ENCODE results near the gene MYO18B. TPM values are rescaled to one million over a fixed set of nuclear protein-coding genes. Genes with fewer than 3 reads are reported as not detected.

The MYO18B gene
- total RNA-seq, 8 experiments from 2014 or later, result 0.09 to 0.91 (median 0.32) TPM

- no peak overlapping the region for H3K27ac ChIP-seq
- no peak overlapping the region for H3K4me3 ChIP-seq
- WGBS, 10 experiments, result 55 to 100% (median 91%) methylated on average over 1 to 5 of the region's 7 CpGs; no CpG with 5 or more reads in 1 of the 10 experiments
- in situ Hi-C loops (cut with MboI; ENCODE audit: low pct_unique_long_range_greater_than_20kb in 2 of 9, low sequenced_read_pairs in 9 of 9, unreplicated experiment in 9 of 9), result no loop called here
- ATAC-seq (replicated peaks in 6 of 8), result no peak
- no peaks in the 10 kb centered on the region for H3K4me1 ChIP-seq (replicated peaks in 1 of 2)
These were observed 3.5 kb downstream of the MYO18B start for GRCh38 chr22:25745341-25746011.

GRCh38 chr22:25746012-25746373, 4.0 kb downstream of the MYO18B start:
- ATAC-seq (replicated peaks in 6 of 8), result no peak
- H3K27ac ChIP-seq, result no peak overlapping the region
- 0 to 67% (median 25%) methylated on average over 1 of the region's 1 CpG; no CpG with 5 or more reads in 2 of the 10 experiments for WGBS, 10 experiments
- in situ Hi-C loops (cut with MboI; ENCODE audit: low pct_unique_long_range_greater_than_20kb in 2 of 9, low sequenced_read_pairs in 9 of 9, unreplicated experiment in 9 of 9), result no loop called here
- no peak overlapping the region for H3K4me3 ChIP-seq
- no peaks in the 10 kb centered on the region for H3K4me1 ChIP-seq (replicated peaks in 1 of 2)

GRCh38 chr22:25747245-25747944, 5.4 kb downstream of the MYO18B start:
- H3K4me3 ChIP-seq, result no peak overlapping the region
- in situ Hi-C loops (cut with MboI; ENCODE audit: low pct_unique_long_range_greater_than_20kb in 2 of 9, low sequenced_read_pairs in 9 of 9, unreplicated experiment in 9 of 9), result no loop called here
- peak; percentile 63 to 97 (median 94) for ATAC-seq (replicated peaks in 6 of 8)
- no peak overlapping the region for H3K27ac ChIP-seq
- WGBS, 10 experiments, result 0 to 100% (median 84%) methylated on average over 1 to 6 of the region's 8 CpGs; no CpG with 5 or more reads in 2 of the 10 experiments
- no peaks in the 10 kb centered on the region for H3K4me1 ChIP-seq (replicated peaks in 1 of 2)

- H3K4me3 ChIP-seq, result no peak overlapping the region
- no peak for ATAC-seq (replicated peaks in 6 of 8)
- 20 to 100% (median 80%) methylated on average over 1 to 5 of the region's 5 CpGs; no CpG with 5 or more reads in 2 of the 10 experiments for WGBS, 10 experiments
- H3K27ac ChIP-seq, result no peak overlapping the region
- no peaks in the 10 kb centered on the region for H3K4me1 ChIP-seq (replicated peaks in 1 of 2)
- in situ Hi-C loops (cut with MboI; ENCODE audit: low pct_unique_long_range_greater_than_20kb in 2 of 9, low sequenced_read_pairs in 9 of 9, unreplicated experiment in 9 of 9), result no loop called here
These were observed 6.2 kb downstream of the MYO18B start for GRCh38 chr22:25748140-25748539.

- no peak for ATAC-seq (replicated peaks in 6 of 8)
- 0 to 100% (median 60%) methylated on average over 1 to 2 of the region's 2 CpGs; no CpG with 5 or more reads in 3 of the 10 experiments for WGBS, 10 experiments
- Histone ChIP-seq H3K4me3 (no peak overlapping the region), H3K27ac (no peak overlapping the region), H3K4me1 (replicated peaks in 1 of 2) (no peaks in the 10 kb centered on the region)
- in situ Hi-C loops (cut with MboI; ENCODE audit: low pct_unique_long_range_greater_than_20kb in 2 of 9, low sequenced_read_pairs in 9 of 9, unreplicated experiment in 9 of 9), result no loop called here
These were observed 6.7 kb downstream of the MYO18B start for GRCh38 chr22:25748704-25749103.

GRCh38 chr22:25749420-25750169, 7.6 kb downstream of the MYO18B start:
- in situ Hi-C loops (cut with MboI; ENCODE audit: low pct_unique_long_range_greater_than_20kb in 2 of 9, low sequenced_read_pairs in 9 of 9, unreplicated experiment in 9 of 9), result loop anchor here in 3 of 9 experiments (25.0 kb wide), 3 partner anchors 287 to 588 kb away; partner anchors contain the start of gene CRYBB2 (in 2 of the 3)
- no peak overlapping the region for H3K4me3 ChIP-seq
- H3K27ac ChIP-seq, result no peak overlapping the region
- ATAC-seq (replicated peaks in 6 of 8), result peak in 1 of 8 experiments; percentile 3
- no peaks in the 10 kb centered on the region for H3K4me1 ChIP-seq (replicated peaks in 1 of 2)
- 20 to 100% (median 69%) methylated on average over 1 to 9 of the region's 10 CpGs; no CpG with 5 or more reads in 2 of the 10 experiments for WGBS, 10 experiments

GRCh38 chr22:25750569-25751173, 8.7 kb downstream of the MYO18B start:
- H3K4me1 ChIP-seq (replicated peaks in 1 of 2), result no peaks in the 10 kb centered on the region
- WGBS, 10 experiments, result 28 to 80% (median 60%) methylated on average over 1 to 6 of the region's 6 CpGs; no CpG with 5 or more reads in 3 of the 10 experiments
- H3K27ac ChIP-seq, result no peak overlapping the region
- in situ Hi-C loops (cut with MboI; ENCODE audit: low pct_unique_long_range_greater_than_20kb in 2 of 9, low sequenced_read_pairs in 9 of 9, unreplicated experiment in 9 of 9), result loop anchor here in 3 of 9 experiments (25.0 kb wide), 3 partner anchors 288 to 587 kb away; partner anchors contain the start of gene CRYBB2 (in 2 of the 3)
- no peak for ATAC-seq (replicated peaks in 6 of 8)
- H3K4me3 ChIP-seq, result no peak overlapping the region

GRCh38 chr22:25751174-25751581, 9.2 kb downstream of the MYO18B start:
- Histone ChIP-seq H3K4me1 (replicated peaks in 1 of 2) (no peaks in the 10 kb centered on the region), H3K4me3 (no peak overlapping the region), H3K27ac (no peak overlapping the region)
- WGBS, 10 experiments, result 40 to 63% (median 43%) methylated on average over 1 to 3 of the region's 4 CpGs; no CpG with 5 or more reads in 7 of the 10 experiments
- in situ Hi-C loops (cut with MboI; ENCODE audit: low pct_unique_long_range_greater_than_20kb in 2 of 9, low sequenced_read_pairs in 9 of 9, unreplicated experiment in 9 of 9), result loop anchor here in 3 of 9 experiments (25.0 kb wide), 3 partner anchors 289 to 586 kb away; partner anchors contain the start of gene CRYBB2 (in 2 of the 3)
- no peak for ATAC-seq (replicated peaks in 6 of 8)

- ATAC-seq (replicated peaks in 6 of 8), result no peak
- 90 to 100% (median 100%) methylated on average over 1 to 14 of the region's 48 CpGs; no CpG with 5 or more reads in 7 of the 10 experiments for WGBS, 10 experiments
- no peak overlapping the region for H3K4me3 ChIP-seq
- in situ Hi-C loops (cut with MboI; ENCODE audit: low pct_unique_long_range_greater_than_20kb in 2 of 9, low sequenced_read_pairs in 9 of 9, unreplicated experiment in 9 of 9), result loop anchor here in 3 of 9 experiments (25.0 kb wide), 3 partner anchors 290 to 585 kb away; partner anchors contain the start of gene CRYBB2 (in 2 of the 3)
- H3K27ac ChIP-seq, result no peak overlapping the region
- no peaks in the 10 kb centered on the region for H3K4me1 ChIP-seq (replicated peaks in 1 of 2)
These were observed 10.7 kb downstream of the MYO18B start for GRCh38 chr22:25752615-25753214.

- ATAC-seq (replicated peaks in 6 of 8), result no peak
- H3K4me1 ChIP-seq (replicated peaks in 1 of 2), result no peaks in the 10 kb centered on the region
- in situ Hi-C loops (cut with MboI; ENCODE audit: low pct_unique_long_range_greater_than_20kb in 2 of 9, low sequenced_read_pairs in 9 of 9, unreplicated experiment in 9 of 9), result loop anchor here in 3 of 9 experiments (25.0 kb wide), 3 partner anchors 291 to 584 kb away; partner anchors contain the start of gene CRYBB2 (in 2 of the 3)
- H3K27ac ChIP-seq, result no peak overlapping the region
- 45 to 100% (median 80%) methylated on average over 1 to 4 of the region's 14 CpGs; no CpG with 5 or more reads in 5 of the 10 experiments for WGBS, 10 experiments
- no peak overlapping the region for H3K4me3 ChIP-seq
These were observed 11.3 kb downstream of the MYO18B start for GRCh38 chr22:25753252-25753651.

GRCh38 chr22:25754527-25755202, 12.7 kb downstream of the MYO18B start:
- peak in 7 of 8 experiments; percentile 13 to 89 (median 84) for ATAC-seq (replicated peaks in 6 of 8)
- Histone ChIP-seq H3K4me3 (no peak overlapping the region), H3K4me1 (replicated peaks in 1 of 2) (no peaks in the 10 kb centered on the region), H3K27ac (no peak overlapping the region)
- 70 to 100% (median 88%) methylated on average over 1 to 9 of the region's 24 CpGs; no CpG with 5 or more reads in 2 of the 10 experiments for WGBS, 10 experiments
- in situ Hi-C loops (cut with MboI; ENCODE audit: low pct_unique_long_range_greater_than_20kb in 2 of 9, low sequenced_read_pairs in 9 of 9, unreplicated experiment in 9 of 9), result loop anchor here in 3 of 9 experiments (25.0 kb wide), 3 partner anchors 292 to 583 kb away; partner anchors contain the start of gene CRYBB2 (in 2 of the 3)

All from motor neuron (in vitro differentiated cells).